Activated CD4-positive, CD25-positive, alpha-beta regulatory T cell (primary cell): Measurements from ENCODE around the gene PRAMEF11.
"Not testable (repeated sequence)": the region's sequence is repeated elsewhere in the genome, so short reads cannot be mapped to it uniquely, and the experiment has no call there.

Experiments used
- DNase-seq, 4 experiments: peaks; one replicate each; lab custom pipeline; 2025; lab: John Stamatoyannopoulos, UW

The PRAMEF11 gene

DNA sequence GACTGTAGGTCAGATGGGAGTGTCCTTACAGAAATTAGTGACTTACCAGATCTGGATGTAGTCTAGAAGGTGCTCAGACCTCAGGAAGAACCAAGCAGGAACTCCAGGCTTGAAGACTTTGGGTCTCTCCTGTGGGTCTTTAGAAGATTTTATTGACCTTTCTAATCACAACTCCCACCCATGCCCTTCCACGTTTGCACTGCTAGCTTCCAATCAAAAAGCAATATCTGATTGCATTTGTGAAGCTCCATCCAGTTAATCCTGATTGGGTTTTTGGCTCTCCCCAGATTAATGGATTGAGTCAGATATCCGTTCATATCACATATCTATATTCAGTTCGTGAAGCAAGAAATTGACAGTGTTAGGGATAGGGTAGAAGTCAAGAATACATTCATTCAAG lies at the start of gene PRAMEF11:
TSS of gene PRAMEF11 (minus strand) at position 101 of the 400 bp plus-strand sequence. CDS start 2,621 bp downstream, outside the sequence.
- not testable (repeated sequence) for DNase-seq

DNA sequence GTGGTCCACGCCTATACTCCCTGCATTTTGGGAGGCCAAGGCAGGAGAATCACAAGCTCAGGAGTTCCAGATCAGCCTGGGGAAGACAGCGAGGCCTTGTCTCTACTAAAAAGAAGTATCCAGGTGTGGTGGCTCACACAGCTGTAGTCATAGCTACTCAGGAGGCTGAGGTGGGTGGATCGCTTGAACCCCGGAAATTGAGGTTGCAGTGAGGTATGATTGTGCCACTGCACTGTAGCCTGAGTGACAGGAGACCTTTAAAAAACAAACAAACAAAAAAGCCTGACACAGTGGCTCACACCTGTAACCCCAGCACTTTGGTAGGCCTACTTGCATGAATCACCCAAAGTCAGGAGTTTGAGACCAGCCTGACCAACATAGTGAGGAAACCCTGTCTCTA lies 47.2 kb upstream of the PRAMEF11 start:
- not testable (repeated sequence) for DNase-seq

DNA sequence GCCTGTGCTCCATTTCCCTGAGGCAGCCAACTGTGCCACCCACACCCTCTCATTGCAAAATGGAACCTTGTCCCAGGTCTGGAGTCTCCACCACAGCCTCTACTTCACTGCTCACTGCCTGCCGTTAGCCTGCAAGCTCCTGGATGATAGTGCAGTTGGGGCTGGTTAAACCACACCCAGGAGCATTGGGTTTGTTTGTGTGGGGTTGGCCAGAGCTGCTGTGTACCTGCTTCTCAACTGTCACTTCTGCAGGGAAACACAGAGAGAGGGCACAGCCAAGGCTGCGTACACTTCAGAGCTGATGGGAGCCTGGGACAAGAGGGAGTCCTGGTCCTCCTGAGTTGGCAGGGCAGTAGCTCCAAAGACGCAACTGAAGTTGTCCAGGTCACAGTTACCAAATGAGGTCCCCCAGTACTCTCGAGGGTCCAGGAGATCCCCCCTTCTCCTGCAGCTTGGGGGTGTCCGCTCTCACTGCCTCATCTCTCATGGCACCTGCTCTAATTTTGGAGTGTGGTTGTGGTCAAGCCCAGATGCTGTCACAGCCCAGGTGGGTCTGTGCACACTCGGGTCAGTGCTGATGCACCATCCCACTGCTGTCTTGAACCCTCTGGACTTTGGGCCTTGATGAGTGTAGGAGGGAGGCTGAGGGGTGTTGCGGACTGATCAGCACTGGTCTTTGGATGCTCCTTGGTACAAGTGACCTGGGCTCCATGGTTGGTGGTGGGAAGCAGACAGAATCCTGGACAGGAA lies 32.1 kb upstream of the PRAMEF11 start:
- not testable (repeated sequence) for DNase-seq

DNA sequence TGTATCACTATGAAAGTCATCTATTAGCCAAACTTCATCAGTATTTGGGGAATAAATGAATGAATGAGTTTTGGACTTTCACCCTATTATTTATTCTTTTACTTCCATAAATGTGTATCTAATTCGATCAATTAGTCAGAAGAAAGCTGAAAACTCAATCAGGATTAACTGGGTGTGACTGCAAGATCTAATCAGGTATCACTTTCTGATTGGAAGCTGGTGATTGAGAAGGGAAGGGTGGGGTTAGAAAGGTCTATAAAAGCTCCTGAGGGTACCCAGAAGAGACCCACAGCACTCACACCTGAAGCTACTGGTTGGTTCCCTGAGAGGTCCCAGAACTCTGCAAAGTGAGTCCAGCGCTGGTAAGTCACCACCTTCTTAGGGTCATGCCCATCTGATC lies 25.6 kb upstream of the PRAMEF11 start, which contains the start of gene PRAMEF2:
TSS of gene PRAMEF2 (plus strand) at position 301 of the 400 bp plus-strand sequence. CDS start 1,924 bp downstream, outside the sequence.
- not testable (repeated sequence) for DNase-seq

DNA sequence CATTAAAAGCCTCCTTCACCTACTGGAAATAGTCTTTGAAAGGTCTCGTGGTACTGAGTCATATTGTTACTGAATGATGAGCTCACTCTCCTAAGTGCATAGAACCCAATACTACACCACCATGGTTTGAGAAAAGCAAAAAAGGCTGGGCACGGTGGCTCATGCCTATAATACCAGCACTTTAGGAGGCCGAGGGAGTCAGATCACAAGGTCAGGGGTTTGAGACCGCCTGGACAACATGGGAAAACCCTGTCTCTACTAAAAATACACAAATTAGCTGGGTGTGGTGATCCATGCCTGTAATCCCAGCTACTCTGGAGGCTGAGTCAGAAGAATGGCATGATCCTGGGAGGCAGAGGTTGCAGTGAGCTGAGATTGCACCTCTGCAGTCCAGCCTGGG lies 20.6 kb upstream of the PRAMEF11 start:
- no peak for DNase-seq

DNA sequence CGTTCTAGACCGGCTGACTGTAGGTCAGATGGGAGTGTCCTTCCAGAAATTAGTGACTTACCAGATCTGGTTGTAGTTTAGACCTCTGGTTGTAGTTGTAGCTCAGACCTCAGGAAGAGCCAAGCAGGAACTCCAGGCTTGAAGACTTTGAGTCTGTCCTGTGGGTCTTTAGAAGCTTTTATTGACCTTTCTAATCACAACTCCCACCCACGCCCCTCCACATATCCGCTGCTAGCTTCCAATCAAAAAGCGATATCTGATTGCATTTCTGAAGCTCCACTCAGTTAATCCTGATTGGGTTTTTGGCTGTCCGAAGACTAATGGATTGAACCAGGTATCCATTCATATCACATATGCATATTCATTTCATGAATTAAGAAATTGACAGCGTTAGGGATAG lies 17.4 kb upstream of the PRAMEF11 start, which contains the start of gene HNRNPCL1:
TSS of gene HNRNPCL1 (minus strand) at position 101 of the 400 bp plus-strand sequence. CDS start 431 bp downstream, outside the sequence.
- not testable (repeated sequence) for DNase-seq

DNA sequence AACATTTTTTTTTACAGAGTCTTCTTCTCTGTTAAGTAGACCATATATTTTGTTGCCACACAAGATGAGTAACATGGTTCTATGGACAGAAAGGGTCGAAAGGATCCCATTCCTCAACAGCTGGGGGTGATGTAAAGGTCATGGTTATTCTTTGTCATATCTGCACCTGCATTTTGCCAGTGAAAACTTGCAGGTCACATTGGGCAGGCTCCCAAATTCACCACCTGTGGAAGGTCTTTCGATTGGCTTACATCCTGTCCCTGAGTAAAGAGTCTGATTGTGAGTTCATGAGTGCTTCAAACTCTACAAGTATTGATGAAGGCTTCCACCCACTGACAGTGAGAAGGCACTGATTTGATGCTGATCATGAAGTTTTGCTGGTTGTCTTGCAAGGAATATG lies 2.0 kb upstream of the PRAMEF11 start:
- DNase-seq, result not testable (repeated sequence)

DNA sequence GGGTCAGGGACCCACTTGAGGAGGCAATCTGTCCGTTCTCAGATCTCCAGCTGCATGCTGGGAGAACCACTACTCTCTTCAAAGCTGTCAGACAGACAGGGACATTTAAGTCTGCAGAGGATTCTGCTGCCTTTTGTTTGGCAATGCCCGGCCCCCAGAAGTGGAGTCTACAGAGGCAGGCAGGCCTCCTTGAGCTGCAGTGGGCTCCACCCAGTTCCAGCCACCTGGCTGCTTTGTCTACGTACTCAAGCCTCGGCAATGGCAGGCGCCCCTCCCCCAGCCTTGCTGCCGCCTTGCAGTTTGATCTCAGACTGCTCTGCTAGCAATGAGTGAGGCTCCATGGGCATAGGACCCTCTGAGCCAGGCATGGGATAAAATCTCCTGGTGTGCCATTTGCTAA lies 12.1 kb downstream of the PRAMEF11 start:
- DNase-seq, result not testable (repeated sequence)

DNA sequence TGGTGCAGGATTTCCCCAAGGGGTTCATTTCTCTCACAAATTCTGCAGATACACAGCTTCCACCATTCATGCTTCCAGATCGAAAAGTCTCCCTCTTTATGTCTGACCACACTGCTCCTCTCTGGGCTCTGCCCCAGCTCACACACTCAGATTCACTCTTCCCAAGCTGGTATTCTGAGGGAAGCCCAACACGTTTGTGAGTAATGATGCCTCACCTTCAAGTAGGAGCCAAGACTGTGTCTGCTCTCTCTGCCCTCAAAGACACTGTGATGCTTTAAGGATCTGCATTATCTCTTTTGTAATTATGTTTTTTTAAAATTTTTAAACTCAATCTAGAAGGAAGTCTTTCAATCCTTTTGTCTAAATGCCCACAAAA lies 19.8 kb downstream of the PRAMEF11 start:
- no peak for DNase-seq

DNA sequence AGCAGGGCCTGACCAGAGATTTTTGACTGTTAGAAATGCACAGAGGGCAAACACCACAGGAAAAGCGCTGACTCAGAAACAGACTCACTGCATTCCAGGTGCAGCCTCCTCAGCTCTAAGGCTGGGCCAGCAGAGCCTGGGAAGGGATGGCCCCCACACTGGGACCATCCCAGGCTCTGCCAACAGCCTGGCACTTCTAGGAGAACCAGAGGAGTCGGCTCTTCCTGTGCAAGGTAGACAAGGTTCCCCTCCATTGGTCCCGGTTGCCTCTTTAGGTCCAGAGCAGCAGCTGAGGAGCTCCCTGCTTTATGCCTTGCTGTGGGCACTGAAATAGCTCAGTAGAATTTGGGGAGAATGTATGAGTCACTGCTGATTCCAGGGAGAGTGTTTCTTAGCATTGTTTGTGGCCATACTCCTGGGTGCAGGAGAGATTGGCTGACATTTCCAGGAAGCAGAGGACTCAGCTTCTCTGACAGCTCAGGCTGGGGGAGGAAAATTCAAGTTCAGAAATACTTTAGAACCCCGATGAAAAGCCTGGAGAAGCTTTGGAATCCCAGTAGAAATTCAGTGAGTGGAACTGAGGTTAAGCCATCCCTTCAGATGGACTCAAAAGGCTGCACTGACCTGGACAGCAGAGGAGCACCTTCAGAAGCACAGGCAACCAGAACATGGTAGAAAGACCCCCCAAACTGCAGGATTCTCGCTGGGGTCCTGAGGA lies 20.4 kb downstream of the PRAMEF11 start:
- DNase-seq, result no peak

DNA sequence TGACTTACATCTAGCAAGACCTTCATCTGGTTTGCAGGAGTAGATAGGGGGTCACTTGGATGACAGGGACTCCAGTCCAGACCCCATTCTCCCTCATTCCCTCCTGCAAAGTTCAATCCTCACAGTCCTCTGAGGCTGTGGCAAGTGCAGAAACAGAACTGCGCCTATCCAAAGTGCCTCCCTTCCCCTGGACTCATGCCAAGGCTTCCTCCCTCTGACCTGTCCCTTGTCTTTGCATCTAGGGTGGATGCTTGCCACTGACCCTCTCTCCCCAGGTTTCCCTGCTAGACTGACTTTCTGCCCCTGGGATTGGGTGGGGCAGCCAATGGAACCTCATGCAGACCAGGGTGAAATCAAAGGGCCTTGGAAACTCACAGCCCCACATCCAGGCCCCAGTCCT lies 21.3 kb downstream of the PRAMEF11 start:
- no peak for DNase-seq

DNA sequence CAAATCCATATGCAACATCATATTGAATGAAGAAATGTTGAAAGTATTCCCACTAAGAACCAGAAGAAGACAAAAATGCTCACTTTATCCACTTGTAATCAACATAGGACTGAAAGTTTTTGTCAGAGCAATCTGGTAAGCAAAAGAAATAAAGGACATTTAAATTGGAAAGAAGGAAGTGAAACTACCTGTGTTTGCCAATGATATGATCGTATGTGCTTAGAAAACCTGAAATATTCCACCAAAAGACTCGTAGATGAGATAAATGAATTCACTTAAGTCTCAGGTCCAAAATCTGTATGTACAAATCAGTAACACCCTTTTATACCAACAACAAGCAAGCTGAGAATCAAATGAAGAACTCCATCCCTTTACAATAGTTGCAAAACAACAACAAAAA lies 31.5 kb downstream of the PRAMEF11 start:
- DNase-seq, result no peak

DNA sequence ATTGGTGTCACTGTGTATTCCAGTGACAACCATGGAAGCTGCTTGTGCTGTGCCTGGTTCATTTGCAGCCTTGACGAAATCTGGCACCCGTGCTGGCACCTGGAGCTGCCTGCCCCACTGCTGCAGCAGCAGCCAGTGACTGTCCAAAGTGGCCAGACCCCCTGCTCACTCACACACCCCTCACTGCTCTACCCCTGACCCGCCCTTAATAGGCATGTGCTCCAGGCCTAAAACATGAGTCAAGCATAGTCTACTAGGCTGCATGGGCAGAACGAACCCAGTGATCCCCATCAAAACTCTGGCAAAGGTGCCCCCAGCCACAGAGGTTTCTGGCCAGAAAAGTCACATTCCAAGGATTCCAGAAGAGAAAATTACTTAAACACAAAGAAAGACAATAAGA lies 32.3 kb downstream of the PRAMEF11 start:
- no peak for DNase-seq

DNA sequence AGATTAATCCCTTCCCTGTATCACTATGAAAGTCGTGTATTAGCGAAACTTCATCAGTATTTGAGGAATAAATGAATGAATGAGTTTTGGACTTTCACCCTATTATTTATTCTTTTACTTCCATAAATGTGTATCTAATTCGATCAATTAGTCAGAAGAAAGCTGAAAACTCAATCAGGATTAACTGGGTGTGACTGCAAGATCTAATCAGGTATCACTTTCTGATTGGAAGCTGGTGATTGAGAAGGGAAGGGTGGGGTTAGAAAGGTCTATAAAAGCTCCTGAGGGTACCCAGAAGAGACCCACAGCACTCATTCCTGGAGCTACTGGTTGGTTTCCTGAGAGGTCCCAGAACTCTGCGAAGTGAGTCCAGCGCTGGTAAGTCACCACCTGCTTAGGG lies 40.1 kb downstream of the PRAMEF11 start, which contains the start of gene PRAMEF1:
TSS of gene PRAMEF1 (plus strand) at position 301 of the 400 bp plus-strand sequence. CDS start 1,831 bp downstream, outside the sequence.
- not testable (repeated sequence) for DNase-seq

DNA sequence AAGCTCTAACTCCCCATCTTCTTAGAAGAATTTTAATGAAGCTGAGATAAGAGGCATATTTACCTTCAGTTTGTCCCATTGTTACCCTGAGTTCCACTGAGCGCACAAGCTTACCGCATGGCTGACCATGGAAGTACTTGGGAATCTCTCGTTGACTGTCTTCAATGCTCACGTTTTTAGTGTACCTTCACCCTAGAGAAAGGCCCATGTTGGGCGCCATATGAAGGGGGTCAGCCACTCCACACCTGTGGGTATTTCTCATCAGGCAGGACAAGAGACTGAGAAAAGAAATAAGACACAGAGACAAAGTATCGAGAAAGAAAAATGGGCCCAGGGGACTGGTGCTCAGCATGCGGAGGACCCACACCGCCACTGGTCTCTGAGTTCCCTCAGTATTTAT lies 46.5 kb downstream of the PRAMEF11 start:
- DNase-seq, result not testable (repeated sequence)

DNA sequence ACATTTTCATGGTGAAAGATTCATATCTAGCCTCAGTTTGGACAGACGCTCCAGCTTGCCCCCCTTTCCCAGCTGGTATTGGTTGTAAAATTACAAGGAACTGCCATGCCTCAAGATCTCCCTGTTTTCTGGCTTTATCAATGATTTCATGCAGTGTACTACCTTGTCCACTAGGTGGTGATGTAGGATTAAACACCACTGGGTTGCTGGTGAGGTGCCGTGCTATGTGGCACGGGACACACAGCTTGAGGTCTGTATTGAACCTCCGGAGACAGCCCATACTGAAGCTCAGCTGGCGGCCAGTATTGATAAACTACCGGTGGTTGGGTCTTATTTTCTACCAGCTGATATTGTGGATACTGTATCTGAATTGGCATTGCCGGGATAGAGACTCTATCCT lies 47.4 kb downstream of the PRAMEF11 start:
- not testable (repeated sequence) for DNase-seq

DNA sequence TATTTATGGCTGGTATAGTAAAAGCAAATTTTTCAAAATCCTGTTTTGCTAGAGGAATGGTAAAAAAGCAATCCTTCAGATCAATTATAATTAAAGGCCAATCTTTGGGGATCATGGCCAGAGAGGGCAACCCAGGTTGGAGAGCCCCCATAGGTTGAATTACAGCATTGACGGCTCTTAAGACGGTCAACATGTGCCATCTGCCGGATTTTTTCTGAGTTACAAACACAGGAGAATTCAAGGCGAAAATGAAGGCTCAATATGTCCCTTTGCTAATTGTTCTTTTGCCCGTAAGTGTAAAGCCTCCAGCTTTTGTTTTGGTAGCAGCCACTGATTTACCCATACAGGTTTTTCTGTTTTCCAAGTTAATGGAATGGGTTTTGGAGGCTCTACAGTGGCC lies 49.7 kb downstream of the PRAMEF11 start:
- not testable (repeated sequence) for DNase-seq

DNA sequence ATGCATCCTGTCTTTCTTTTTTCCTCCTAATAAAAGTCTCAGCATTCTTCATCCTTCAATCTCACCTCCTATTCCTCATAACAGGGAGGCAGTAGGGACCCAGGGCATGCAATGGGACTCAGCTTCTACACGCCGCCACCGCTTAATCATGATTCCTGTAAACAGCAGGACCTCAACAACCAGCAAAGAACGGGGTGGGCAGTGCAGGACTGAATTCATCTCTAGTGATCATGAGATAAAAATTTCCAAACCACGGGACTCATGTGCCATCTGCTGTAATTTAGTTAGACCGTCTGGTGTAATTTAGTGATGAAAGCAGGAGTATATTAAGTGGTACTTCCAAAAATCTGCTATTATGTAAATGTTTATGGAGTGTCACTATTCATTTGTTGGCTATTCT lies 52.3 kb downstream of the PRAMEF11 start:
- DNase-seq, result no peak

DNA sequence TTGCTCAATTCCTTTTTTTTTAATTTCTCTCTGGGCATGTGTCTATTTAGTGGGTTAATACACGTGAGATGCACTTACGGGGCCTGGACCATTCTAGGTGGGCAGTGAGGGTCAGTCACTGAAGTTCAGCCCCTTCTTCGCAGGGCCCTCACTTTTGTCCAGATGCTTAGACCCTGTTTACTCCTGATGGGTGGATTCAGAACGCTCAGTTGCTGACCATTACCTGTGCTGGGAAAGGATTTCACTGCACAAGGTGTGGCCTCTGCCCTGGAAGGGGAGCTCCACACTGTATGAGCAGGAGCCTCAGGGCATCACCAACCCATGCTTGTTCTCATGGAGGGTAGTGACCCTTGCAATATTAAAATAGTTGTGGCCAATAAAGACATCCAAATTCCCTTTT lies 53.1 kb downstream of the PRAMEF11 start:
- no peak for DNase-seq

DNA sequence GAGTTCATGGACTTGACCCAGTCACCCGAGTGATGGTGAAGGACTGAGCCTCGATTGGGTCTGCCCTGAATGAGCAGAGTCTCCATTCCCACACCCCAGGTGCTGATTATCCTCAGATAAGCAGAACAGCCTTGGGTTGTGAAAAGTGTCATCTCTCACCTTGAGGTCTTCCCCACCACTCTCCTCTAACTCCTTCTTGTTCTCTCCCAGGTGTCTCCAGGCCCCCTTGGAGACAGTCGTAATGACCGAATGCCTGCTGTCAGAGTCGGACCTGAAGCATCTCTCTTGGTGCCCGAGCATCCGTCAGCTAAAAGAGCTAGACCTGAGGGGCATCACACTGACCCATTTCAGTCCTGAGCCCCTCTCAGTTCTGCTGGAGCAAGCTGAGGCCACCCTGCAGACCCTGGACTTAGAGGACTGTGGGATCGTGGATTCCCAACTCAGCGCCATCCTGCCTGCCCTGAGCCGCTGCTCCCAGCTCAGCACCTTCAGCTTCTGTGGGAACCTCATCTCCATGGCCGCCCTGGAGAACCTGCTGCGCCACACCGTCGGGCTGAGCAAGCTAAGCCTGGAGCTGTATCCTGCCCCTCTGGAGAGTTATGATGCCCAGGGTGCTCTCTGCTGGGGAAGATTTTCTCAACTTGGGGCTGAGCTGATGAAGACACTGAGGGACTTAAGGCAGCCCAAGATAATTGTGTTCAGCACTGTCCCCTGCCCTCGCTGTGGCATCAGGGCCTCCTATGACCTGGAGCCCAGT lies 54.2 kb downstream of the PRAMEF11 start:
- DNase-seq, result no peak

DNA sequence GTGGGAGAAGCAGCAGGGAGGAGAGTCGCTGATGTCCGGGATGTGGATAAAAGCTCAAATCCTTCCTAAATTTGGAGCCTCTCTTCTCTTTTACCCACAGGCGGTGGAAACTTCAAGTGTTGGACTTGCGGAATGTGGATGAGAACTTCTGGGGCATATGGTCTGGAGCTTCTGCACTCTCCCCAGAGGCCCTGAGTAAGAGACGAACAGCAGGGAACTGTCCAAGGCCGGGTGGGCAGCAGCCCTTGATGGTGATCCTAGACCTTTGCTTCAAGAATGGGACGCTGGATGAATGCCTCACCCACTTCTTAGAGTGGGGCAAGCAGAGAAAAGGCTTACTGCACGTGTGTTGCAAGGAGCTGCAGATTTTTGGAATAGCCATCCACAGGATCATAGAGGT lies 55.8 kb downstream of the PRAMEF11 start:
- no peak for DNase-seq

DNA sequence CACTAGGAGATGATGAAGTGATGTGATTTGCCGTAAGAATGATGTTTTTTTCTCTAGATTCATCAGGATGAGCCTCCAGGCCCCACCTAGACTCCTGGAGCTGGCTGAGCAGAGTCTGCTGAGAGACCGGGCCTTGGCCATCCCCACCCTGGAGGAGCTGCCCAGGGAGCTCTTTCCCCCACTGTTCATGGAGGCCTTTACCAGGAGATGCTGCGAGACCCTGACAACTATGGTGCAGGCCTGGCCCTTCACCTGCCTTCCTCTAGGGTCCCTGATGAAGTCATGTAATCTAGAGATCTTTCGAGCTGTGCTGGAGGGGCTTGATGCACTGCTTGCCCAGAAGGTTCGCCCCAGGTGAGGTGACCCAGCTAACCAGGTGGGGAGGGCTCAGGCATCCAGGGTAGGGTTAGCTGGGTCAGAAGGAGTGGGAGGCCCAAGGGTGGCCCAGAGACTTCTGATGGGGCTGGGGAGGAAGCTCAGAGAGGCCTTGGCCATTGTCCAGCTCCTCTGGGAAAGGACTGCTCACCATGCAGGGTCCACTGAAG lies 56.3 kb downstream of the PRAMEF11 start:
- no peak for DNase-seq
